GM21390 (cell line): Measurements from ENCODE around the gene KMT2C.
"Not testable (repeated sequence)": the region's sequence is repeated elsewhere in the genome, so short reads cannot be mapped to it uniquely, and the experiment has no call there.

Source experiments
- ATAC-seq: cut with Tn5 transposase; IDR thresholded peaks from one replicate; pipeline ENCODE4 v1.9.1; 2021; ENCODE audit not compliant: unreplicated experiment

KMT2C gene

DNA sequence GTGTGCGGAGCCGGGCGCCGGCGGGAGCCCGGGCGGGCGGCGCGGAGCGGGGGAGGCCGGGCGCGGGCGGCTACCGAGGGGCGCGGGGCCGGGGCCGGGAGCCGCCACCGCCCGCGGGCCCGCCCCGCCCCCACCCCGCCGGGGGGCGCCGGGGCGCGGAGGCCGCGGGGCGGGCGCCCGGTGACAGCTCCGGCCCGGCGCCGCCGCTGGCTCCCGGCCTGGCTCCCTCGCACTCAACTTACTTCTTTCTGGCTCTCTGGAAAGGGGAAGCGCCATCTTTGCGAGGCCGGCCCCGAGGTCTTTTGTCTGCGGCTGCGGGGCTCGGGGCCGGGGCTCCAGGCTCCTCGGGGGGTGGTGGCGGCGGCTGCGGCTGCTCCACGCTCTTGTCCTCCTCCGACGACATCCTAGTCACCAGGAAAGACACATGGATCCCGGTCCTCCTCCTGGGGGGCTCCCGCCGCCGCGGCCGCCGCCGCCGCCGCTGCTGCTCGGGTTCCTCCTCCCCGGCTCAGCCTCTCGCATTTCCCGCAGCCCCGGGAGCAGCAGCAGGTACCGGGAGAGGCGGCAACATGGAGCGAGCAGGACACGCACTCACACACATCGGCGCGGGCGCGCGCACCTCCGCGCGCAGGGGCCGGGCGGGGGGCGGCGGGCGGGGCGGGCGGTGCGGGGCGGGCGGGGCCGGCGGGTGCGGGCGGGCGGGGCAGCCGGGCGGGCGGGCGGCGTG lies at the start of gene KMT2C:
Gene KMT2C, minus strand, starts transcription at position 620 of the 727 bp plus-strand sequence. Its CDS starts 217 bp downstream, at position 403.
- ATAC-seq, result peak; percentile 3

DNA sequence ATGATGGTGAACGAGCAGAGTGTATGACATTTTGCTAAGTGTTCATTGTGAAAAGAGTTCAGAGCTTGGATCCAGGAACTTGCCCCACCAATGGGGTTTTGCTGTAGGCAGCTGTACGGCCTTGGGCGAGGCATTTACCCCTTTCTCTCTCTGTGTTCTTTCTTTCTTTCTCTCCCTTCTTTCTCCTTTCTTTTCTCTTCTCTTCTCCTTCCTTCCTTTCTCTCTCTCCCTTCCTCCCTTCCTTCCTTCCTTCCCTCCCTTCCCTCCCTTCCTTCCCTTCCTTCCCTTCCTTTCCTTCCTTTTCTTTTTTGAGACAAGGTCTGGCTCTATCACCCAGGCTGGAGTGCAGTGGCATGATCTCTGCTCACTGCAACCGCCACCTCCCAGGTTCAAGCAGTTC lies 45.3 kb upstream of the KMT2C start:
- ATAC-seq, result no peak

DNA sequence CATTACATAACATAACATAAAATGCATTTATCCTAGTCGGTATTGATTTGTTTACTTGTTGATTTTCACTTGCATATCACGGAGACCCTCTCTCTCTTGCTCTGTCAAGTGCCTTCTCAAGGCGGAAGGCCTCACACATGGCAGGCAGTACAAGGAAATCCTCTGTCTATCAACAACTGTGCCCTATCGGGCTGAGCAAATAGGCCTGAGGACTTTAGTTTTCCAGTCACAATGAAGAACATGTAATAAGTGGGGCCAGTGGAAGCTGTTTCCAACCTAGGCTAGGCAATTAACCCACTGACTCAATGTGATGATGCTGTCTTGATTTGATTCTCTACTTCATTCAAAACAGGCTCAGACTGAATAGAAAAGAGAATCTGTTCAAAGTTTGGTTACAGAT lies 44.9 kb upstream of the KMT2C start:
- no peak for ATAC-seq

DNA sequence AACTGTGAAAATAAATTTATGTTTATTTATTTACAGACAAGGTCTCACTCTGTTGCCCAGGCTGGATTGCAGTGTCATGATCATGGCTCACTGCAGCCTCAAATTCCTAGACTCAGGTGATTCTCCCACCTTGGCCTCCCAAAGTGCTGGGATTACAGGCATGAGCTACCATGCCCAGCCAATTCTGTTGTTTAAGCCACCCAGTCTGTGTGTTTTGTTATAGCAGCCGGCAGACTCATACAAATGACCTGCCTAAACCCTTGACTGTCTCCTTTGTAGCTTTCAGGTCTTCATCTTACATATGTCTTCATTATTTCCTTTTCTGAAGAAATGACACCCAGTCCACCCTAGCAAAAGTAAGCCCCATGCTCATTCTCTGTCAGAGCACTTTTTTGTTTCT lies 43.8 kb upstream of the KMT2C start:
- no peak for ATAC-seq

DNA sequence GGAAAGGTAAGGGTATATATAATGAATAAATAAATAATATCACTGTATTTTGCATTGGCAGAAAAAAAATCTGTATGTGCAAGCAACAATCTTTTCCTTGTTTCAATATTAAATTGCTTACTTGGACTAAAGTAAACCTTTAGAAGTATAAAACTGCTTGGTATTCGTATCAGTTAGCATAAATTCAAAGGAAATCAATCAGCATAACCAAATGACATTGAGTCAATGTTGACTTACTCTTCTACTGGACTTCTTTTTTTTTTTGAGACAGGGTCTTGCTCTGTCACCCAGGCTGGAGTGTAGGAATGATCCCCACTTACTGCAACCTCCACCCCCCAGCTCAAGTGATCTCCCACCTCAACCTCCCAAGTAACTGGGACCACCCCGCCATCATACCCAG lies 42.3 kb upstream of the KMT2C start:
- no peak for ATAC-seq

DNA sequence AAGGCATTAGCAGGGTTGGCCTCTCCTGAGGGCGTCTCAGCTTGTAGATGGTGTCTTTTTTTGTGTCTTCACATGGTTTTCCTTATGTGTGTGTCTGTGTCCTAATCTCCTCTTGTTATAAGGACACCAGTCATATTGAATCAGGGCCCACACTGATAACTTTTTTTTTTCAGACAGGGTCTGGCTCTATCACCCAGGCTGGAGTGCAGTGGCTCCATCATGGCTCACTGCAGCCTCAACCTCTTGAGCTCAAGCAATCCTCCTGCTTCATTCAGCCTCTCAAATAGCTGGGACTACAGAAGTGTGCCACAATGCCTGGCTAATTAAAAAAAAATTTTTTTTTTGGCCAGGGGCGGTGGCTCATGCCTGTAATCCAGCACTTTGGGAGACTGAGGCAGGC lies 41.3 kb upstream of the KMT2C start:
- no peak for ATAC-seq

DNA sequence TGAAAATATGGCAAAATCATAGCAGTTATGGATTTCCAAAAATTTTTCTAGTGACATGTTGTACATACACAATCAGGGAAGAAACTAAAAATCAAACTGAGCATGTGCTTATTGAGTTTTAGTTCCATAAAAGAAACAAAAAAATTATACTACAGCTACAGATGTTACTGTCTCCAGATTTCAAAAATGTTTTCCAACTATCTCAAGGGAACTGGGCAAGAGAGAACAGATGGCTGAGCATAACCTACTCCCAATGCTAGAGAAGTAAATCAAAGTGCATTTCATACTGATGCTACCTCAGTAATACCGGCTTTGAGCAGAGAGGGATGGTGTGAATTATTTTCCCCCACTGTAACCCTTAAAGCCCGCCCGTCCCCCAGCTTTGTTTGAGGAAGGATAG lies 40.7 kb upstream of the KMT2C start:
- ATAC-seq, result no peak

DNA sequence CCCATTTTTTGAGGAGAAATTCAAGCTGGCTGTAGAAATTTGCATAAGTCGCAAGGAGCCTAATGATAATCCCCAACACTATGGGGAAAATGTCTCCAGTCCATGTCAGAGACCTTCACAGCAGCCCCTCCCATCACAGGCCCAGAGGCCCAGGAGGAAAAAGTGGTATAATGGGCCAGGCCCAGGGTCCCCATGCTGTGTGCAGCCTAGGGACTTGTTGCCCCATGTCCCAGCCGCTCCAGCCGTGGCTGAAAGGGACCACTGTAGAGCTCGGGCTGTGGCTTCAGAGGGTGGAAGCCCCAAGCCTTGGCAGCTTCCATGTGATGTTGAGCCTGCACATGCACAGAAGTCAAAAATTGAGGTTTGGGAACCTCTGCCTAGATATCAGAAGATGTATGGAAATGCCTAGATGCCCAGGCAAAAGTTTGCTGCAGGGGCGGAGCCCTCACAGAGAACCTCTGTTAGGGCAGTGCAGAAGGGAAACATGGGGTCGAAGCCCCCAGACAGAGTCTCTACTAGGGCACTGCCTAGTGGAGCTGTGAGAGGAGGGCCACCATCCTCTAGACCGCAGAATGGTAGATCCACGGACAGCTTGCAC lies 35.3 kb upstream of the KMT2C start:
- not testable (repeated sequence) for ATAC-seq

DNA sequence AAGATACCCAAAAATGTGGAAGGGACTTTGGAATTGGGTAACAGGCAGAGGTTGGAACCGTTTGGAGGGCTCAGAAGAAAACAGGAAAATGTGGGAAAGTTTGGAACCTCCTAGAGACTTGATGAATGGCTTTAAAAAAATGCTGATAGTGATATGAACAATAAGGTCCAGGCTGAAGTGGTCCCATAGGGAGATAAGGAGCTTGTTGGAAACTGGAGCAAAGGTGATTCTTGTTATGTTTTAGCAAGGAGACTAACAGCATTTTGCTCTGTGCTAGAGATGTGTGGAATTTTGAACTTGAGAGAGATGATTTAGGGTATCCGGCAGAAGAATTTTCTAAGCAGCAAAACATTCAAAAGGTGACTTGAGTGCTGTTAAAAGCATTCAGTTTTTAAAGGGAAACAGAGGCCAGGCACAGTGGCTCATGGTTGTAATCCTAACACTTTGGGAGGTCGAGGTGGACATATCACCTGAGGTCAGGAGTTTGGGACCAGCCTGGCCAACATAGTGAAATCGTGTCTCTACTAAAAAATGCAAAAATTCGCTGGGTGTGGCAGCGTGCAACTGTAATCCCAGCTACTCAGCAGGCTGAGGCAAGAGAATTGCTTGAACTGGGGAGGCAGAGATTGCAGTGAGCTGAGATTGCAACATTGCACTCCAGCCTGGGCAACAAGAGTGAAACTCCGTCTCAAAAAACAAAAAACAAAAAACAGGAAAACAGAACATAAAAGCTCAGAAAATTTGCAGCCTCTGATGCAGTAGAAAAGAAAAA lies 34.6 kb upstream of the KMT2C start:
- not testable (repeated sequence) for ATAC-seq

DNA sequence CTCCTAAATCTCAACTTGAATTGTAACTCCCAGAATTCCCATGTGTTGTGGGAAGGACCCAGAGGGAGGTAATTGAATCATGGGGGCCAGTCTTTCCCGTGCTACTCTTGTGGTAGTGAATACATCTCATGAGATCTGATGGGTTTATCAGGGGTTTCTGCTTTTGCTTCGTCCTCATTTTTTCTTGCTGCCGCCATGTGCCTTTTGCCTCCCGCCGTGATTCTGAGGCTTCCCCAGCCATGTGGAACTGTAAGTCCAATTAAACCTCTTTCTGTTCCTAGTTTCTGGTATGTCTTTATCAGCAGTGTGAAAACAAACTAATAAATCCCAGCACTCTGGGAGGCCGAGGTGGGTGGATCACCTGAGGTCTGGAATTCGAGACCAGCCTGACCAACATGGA lies 33.8 kb upstream of the KMT2C start:
- not testable (repeated sequence) for ATAC-seq

DNA sequence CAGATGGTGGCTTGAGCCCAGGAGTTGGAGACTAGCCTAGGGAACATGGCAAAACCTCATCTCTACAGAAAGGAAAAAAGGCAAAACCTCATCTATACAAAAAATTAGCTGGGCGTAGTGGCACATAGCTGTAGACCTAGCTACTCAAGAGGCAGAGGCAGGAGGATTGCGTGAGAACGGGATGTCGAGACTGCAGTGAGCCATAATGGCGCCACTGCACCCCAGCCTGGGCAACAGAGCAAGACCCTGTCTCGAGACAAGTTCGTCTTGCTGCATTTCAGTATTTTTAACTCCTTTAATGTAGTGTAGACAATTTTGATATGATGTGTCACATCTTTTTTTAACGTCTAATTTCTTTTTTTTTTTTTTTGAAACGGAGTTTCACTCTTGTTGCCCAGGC lies 31.4 kb upstream of the KMT2C start:
- no peak for ATAC-seq

DNA sequence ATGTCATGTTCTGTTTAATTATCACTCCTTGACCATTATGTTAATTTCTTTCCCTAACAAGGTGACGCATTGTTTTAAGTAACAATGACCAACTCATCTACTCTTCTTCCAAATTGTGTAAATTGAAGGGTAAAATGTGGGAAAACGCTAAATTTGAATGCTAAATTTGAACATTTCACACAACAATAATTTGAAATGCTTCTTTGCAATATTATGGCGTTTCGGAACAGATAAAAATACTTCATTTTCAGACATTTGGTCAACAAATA lies 29.2 kb upstream of the KMT2C start:
- ATAC-seq, result no peak

DNA sequence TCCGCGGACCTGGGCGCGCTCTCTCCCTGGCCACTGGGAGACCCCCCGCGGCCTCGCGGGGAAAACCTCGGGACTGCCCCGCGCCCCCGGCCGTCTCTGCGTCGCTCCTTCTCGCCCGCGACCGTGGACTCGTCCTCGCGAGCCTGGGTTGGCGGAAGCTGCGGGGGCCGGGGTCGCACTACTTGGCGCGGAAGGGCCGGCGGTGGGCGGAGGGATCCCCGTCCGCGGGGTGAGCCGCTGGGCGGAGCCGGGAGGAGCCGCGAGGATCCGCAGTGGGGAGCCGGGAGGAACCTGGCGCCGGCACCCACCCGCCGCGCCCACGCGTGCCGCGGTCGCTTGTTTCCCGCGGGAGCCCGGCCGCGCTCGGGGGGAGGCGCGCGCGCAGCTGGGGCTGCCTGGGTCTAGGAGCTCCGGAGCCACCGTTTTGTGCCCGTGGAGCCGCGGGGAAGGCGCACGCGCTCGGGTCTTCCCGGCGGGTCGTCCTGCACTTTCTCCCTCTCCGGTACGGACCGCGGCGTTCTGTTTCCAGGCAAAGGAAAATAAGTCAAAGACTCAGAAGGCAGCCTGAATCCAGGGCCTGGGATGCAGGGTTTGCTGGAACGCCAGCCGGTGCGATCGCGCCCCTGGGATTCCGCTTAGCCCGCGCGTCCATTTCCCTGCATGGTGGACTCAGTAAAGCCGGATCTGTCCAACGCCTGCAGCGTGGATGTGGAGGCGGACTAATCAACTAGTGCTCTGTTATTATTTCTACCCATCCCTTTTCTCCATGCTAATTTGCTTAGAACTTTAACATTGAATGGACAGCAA lies 28.7 kb upstream of the KMT2C start:
- ATAC-seq, result peak; percentile 33

DNA sequence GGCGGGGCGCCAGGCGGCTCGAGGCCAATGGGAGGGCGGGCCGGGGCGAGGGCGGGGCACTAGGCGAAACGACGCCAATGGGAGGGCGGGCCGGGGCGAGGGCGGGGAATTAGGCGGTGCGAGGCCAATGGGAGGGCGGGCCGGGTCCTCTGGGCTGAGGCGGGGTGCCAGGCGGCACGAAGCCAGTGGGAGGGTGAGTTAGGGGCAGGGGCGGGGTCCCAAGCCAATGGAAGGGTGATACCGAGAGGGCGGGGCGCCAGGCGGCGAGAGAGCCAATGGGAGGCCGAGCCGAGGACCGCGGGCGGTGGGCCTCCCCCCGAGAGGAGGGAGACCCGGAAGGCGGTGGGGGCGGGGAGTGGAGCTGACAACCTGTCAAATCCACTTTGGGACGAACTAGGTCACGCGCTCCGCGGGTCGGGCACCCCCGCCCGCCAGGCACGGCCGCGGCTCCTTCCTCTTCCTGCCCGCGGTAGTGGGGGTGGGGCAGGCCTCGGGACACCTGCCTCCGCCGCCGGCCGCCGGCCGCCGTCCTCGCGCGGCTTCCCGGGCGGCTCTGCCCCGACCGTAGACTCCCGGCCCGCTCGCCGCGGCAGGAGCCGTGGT lies 28.0 kb upstream of the KMT2C start:
- ATAC-seq, result peak; percentile 86

DNA sequence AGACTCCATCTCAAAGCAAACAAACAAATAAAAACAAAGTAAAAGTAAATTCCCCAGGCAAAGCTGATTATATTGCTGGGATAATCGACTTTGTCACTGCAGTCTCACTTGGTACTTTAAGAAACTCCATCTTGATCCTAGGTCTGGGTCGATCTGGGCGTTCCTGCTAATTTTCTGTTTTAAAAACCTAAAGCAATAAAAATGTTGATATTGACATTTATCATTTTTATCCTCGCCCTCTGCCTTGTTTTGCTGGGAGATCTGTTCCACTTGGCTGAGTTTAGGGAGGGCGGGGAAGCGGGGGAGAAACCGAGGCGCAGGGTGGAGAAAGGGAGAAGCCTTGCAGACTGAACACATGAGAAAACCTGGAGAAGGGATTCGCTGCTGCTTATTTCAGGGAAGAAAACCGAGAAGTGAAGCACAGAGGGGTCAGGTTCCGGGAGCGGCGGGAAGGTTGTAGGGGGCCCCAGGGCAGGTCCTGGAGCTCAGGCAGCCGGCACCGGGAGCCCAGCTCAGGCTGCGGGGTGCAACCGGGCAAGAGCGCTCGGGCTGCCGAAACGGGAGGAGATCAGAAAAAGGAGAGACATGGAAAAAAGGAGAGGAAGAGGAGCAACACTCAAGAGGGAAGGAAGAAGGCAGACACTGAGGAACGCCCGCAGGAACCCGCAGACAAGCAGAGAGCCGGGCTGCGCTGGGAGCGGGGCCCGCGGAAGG lies 27.3 kb upstream of the KMT2C start:
- ATAC-seq, result peak; percentile 19

DNA sequence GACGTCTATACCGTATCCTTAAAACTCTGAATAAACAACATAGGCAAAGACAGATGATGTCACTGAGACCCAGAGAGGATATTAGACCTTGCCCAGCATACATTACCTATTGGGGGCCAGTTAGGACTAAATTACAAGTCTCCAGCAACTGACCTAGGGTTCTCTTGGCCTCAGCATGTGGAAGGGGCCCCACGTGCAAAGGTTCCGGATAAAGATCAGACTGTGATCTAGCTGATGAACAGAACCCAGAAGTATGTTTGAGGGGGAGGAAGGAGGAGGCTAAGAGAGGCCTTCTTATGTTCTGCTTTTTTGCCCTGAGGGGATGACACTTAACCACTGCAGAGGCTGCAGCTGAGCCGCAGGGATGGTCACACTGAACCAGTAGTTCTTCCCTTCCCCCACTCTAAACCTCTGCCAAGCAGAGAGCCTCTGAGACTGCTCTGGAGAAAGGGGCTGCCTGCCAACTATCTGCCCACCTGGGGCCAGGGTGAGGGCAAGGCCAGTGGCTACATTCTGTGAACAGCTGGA lies 24.0 kb upstream of the KMT2C start:
- no peak for ATAC-seq

DNA sequence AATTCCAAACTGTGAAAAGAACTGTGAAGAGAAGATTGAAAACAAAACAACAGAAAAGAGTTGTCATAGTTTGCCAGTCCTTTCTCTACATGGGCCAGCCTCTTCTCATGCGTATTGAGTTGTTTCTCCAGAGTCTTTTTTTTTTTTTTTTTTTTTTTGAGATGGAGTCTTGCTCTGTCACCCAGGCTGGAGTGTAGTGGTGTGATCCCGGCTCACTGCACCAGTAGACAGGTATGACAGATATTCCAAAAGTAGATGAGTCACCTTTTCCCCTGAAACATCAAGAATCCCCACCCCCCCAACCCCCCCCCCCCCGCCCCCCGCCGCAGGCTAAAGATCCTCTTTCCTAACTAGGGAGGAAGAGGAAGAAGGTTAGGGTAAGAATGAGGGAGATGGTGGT lies 15.6 kb upstream of the KMT2C start:
- no peak for ATAC-seq

DNA sequence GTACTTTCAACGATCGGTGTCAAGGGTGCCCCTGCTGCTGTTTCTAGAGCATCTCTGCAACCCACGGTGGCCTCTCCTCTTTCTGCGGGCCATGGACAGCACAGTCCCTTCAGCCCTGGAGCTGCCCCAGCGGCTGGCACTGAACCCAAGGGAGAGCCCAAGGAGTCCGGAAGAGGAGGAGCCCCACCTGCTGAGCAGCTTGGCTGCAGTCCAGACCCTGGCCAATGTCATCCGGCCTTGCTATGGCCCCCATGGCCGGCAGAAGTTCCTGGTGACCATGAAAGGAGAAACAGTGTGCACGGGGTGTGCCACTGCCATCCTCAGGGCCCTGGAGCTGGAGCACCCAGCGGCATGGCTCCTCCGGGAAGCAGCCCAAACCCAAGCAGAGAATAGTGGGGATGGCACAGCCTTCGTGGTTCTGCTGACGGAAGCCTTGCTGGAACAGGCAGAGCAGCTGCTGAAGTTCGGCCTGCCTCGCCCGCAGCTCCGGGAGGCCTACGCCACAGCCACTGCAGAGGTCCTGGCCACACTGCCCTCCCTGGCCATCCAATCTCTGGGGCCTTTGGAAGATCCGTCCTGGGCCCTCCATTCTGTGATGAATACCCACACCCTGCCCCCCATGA lies 9.7 kb upstream of the KMT2C start:
- not testable (repeated sequence) for ATAC-seq

DNA sequence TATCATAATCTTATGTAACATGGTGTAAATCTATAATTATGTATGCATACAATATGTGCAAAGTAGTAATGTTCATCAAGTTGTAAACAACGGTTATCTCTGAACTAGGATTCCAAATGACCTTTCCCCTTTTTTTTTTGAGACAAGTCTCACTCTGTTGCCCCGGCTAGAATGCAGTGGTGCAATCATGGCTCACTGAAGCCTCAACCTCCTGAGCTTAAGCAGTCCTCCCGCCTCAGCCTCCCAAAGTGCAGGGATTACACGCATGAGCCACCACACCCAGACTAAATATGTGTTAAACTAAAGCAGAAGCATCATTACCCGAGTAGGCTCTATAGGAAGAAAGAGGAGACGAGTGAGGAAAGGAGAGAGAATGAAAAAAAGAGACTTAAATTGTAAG lies 7.8 kb upstream of the KMT2C start:
- ATAC-seq, result no peak

DNA sequence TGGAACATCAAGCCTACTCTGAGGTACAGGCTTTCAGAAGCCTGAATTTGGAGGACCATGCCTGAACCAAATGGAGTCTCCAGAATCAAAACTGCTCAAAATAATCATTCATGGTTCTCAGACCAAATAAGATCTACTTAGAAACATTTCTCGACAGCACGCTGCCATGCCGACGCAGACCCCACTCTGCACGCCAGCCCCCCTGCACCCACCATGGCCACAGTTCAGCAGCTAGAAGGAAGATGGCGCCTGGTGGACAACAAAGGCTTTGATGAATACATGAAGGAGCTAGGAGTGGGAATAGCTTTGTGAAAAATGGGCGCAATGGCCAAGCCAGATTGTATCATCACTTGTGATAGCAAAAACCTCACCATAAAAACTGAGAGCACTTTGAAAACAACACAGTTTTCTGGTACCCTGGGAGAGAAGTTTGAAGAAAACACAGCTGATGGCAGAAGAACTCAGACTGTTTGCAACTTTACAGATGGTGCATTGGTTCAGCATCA lies 6.6 kb upstream of the KMT2C start:
- ATAC-seq, result no peak
